GM21717 (cell line): Measurements from ENCODE around the gene CDHR1.
A peak's percentile ranks its signal among the peaks of the same experiment; 100 is the strongest.

ENCODE experiments used
- ATAC-seq: cut with Tn5 transposase; IDR thresholded peaks from one replicate; pipeline ENCODE4 v1.9.1; 2021; ENCODE audit warnings: mild to moderate bottlenecking, moderate library complexity; ENCODE audit not compliant: unreplicated experiment

Gene CDHR1

GRCh38 chr10:84257343-84258020 is 63.1 kb downstream of the CDHR1 start:
- ATAC-seq = no peak

- ATAC-seq = no peak
Measured at GRCh38 chr10:84258034-84258695, 63.8 kb downstream of the CDHR1 start.

- ATAC-seq = no peak
Measured at GRCh38 chr10:84261236-84261915, 67.0 kb downstream of the CDHR1 start.

- no peak for ATAC-seq
Measured at GRCh38 chr10:84262190-84262956, 68.0 kb downstream of the CDHR1 start.

DNA sequence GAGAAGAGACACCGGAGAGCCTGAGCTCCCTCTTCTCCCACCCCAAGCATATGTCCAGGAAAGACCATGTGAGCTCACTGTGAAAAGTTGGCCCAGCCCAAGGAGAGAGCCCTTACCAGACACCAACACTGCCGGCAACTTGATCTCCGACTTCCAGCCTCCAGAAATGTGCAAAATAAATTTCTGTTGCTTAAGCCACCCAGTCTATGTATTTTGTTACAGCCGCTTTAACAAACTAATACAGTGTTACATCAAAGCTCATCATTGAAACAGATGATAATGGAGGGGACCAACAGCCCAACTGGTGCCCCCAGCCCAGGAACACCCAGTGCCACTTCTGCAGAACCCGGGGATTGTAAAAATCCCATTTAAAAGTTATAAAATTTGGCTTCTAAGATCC is 69.4 kb downstream of the CDHR1 start:
- no peak for ATAC-seq

- peak; percentile 91 for ATAC-seq
Measured at GRCh38 chr10:84264611-84265141, 70.3 kb downstream of the CDHR1 start.

DNA sequence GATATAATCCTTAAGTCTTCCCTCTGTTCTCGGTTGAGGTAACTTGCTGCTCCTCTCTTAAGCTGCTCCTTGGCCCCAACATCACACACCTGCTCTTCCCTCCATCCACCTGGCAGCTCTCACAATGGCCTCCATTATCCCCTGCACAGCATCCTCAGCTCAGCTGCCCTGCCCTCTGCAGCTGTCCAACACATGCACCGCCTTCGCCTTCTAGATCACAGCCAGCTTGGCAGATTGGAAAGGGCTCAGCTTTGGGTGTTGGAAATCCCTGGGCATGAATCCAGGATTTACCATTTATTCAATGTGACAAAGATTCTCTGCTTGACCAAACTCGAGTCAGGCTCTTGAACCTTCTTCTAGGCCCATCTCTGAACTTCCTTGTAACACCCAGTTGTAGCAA is 71.1 kb downstream of the CDHR1 start:
- ATAC-seq = no peak

GRCh38 chr10:84267503-84268126 is 73.3 kb downstream of the CDHR1 start:
- peak; percentile 68 for ATAC-seq

DNA sequence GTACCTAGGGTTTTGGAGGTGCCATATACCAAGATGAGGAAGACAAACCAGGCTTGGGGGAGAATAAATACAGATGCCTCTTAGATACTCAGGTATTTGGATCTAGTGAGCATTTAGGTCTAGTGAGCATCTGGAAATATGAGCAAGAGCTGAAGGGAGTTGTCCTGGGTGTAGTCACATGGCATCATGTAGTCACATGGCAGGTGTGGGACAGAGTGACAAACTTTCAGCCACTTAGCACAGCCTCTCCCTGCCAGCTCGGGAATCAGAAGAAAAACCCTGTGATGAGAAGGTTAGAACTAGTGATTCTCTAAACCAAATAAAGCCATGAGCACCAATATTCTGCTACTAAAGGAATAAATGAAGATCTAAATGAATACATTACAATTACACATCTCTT is 74.8 kb downstream of the CDHR1 start:
- no peak for ATAC-seq
